HepG2 (cell line): ENCODE measurements around the gene C16orf87. TPM values are rescaled to one million over a fixed set of nuclear protein-coding genes. Genes with fewer than 3 reads are reported as not detected.

Experiments used
- ATAC-seq: fragments of 200-7000 bp; cut with Tn5 transposase; 3 replicates; pipeline ENCODE4 v1.9.1; 2020; ENCODE audit warnings: mild to moderate bottlenecking, moderate library complexity
- BruUV-seq: library from RNA; stranded (reverse); fragments of 400-500 nt; replicated peaks from 2 replicates; lab custom pipeline; 2021; lab: Mats Ljungman, UMichigan
- CTCF ChIA-PET: fragments of 300-600 bp; formaldehyde crosslinking; extraction: SDS; loops from one replicate; lab custom pipeline; 2021; ENCODE audit warnings: low total read pairs, inconsistent platforms, low intra/inter-chr PET ratio; lab: Yijun Ruan, JAX
- POLR2A ChIA-PET: fragments of 350-600 bp; sonication (Branson Sonifier 250); formaldehyde crosslinking; loops from one replicate; lab custom pipeline; 2020; ENCODE audit warnings: antibody characterized with exemption, inconsistent platforms; lab: Yijun Ruan, JAX
- DNase-seq: peaks from one replicate; pipeline ENCODE4 v3.0.0-alpha.2; 2015; ENCODE audit warnings: low spot score
- FAIRE-seq: peaks from 3 replicates; lab custom pipeline; 2011; peaks lifted over from hg19 to GRCh38; lab: Jason Lieb, UNC
- H2AFZ ChIP-seq: one replicate; pipeline ENCODE4 v1.6.1; 2011; ENCODE audit warnings: low read length, inconsistent platforms
- H3K27ac ChIP-seq: fragments of 300-600 bp; 3 replicates; pipeline ENCODE4 v1.8.0; 2011; ENCODE audit warnings: mixed run types, mild to moderate bottlenecking, mixed read lengths, low read length, inconsistent platforms; ENCODE audit not compliant: insufficient read depth; ENCODE audit errors: extremely low read length
- H3K27me3 ChIP-seq, 2 experiments: fragments of 200-600 bp in 1 of 2; 2 replicates in 1 of 2; 3 replicates in 1 of 2; pipeline versions ENCODE4 v1.6.0 to v1.8.0; 2011; ENCODE audit warnings: low read length in 2 of 2, mild to moderate bottlenecking in 2 of 2, moderate library complexity in 2 of 2, inconsistent platforms in 1 of 2; ENCODE audit not compliant: insufficient read depth in 2 of 2, control insufficient read depth in 1 of 2
- H3K36me3 ChIP-seq, 2 experiments: fragments of 200-600 bp in 1 of 2; replicated peaks in 1 of 2; 2 replicates in 1 of 2; 3 replicates in 1 of 2; pipeline versions ENCODE4 v1.5.1 to v1.8.0; 2011; ENCODE audit warnings: low read length in 2 of 2, inconsistent platforms in 1 of 2; ENCODE audit not compliant: insufficient read depth in 2 of 2, control insufficient read depth in 1 of 2
- H3K4me1 ChIP-seq: 2 replicates; pipeline ENCODE4 v1.5.1; 2012; ENCODE audit warnings: low read length, inconsistent platforms; ENCODE audit not compliant: insufficient read depth
- H3K4me2 ChIP-seq: 2 replicates; pipeline ENCODE4 v1.6.0; 2011; ENCODE audit warnings: low read depth, low read length, inconsistent platforms
- H3K4me3 ChIP-seq, 3 experiments: fragments of 200-600 bp in 1 of 3; sonication (generic), shearing (Covaris generic) in 1 of 3; replicated peaks in 1 of 3; 2 replicates each; pipeline ENCODE4 v1.5.1; 2011 to 2016; ENCODE audit warnings: low read length in 3 of 3, inconsistent platforms in 2 of 3, low read depth in 2 of 3, mild to moderate bottlenecking in 2 of 3, control low read depth in 1 of 3, mixed read lengths in 1 of 3; ENCODE audit not compliant: insufficient read depth in 1 of 3
- H3K79me2 ChIP-seq: one replicate; pipeline ENCODE4 v1.6.1; 2011; ENCODE audit warnings: low read length, inconsistent platforms; ENCODE audit not compliant: insufficient read depth
- H3K9ac ChIP-seq: 2 replicates; pipeline ENCODE4 v1.6.0; 2011; ENCODE audit warnings: mild to moderate bottlenecking, low read depth, low read length, inconsistent platforms; ENCODE audit not compliant: insufficient read depth
- H3K9me3 ChIP-seq: 2 replicates; pipeline ENCODE4 v1.5.1; 2012; ENCODE audit warnings: mild to moderate bottlenecking, low read length
- H4K20me1 ChIP-seq: 2 replicates; pipeline ENCODE4 v1.6.0; 2011; ENCODE audit warnings: inconsistent platforms, mild to moderate bottlenecking, low read length, moderate library complexity; ENCODE audit not compliant: insufficient read depth
- KLF11 ChIP-seq: IDR thresholded peaks from 2 replicates; pipeline ENCODE4 v1.6.1; 2016; ENCODE audit warnings: missing compliant biosample characterization
- RAD21 ChIP-seq: fragments of 450-650 bp; formaldehyde crosslinking; IDR thresholded peaks from 2 replicates; pipeline ENCODE4 v1.5.0; 2020; ENCODE audit warnings: mild to moderate bottlenecking
- SIX1 ChIP-seq: sonication (generic); formaldehyde crosslinking; IDR thresholded peaks from 2 replicates; pipeline ENCODE4 v1.4.0; 2020; ENCODE audit warnings: missing genetic modification reagents, borderline replicate concordance
- WGBS: methylation state at CpG from one replicate; pipeline ENCODE4 v1.1.6; 2017; ENCODE audit warnings: low lambda C conversion rate; 5-methylcytosine and 5-hydroxymethylcytosine counted together
- in situ Hi-C: cut with HindIII; loops from 2 replicates; pipeline ENCODE4 v1.10.0; 2017; ENCODE audit warnings: low pct_unique_long_range_greater_than_20kb; ENCODE audit not compliant: extremely low pct_ligation_motif_present
- intact Hi-C: fragments of 100-400 bp; cut with micrococcal nuclease; formaldehyde crosslinking; loops from one replicate; pipeline ENCODE4 v1.10.0; 2022; ENCODE audit not compliant: unreplicated experiment
- polyA plus RNA-seq, 8 experiments: library from polyadenylated mRNA; depleted of rRNA in 3 of 8; stranded (reverse) in 7 of 8; unstranded in 1 of 8; fragments of >200 nt; fragmentation: Illumina TruSeq in 4 of 8; extraction: Trizol in 4 of 8; gene quantifications; 2 replicates each; pipeline versions ENCODE4 v1.2.1 to v1.2.3, GENCODE V29; 2011 to 2016; ENCODE audit warnings: low read depth in 4 of 8, missing spikeins in 1 of 8, mixed read lengths in 1 of 8; ENCODE audit not compliant: insufficient read depth in 1 of 8
- total RNA-seq, 5 experiments: library from RNA; depleted of rRNA; stranded (reverse); fragments of >200 nt; fragmentation: Illumina TruSeq; extraction: Trizol; gene quantifications; 2 replicates each; pipeline ENCODE4 v1.2.3, GENCODE V29; 2016; ENCODE audit warnings: low read depth in 1 of 5
- TF ChIP-seq, protein P1 (sequence below): sonication (generic); formaldehyde crosslinking; IDR thresholded peaks from 2 replicates; pipeline ENCODE4 v1.5.1; 2020; ENCODE audit warnings: mild to moderate bottlenecking, moderate library complexity, missing genetic modification reagents
- TF ChIP-seq, protein P2 (sequence below): sonication (generic); formaldehyde crosslinking; IDR thresholded peaks from 2 replicates; pipeline ENCODE4 v1.5.0; 2020; ENCODE audit warnings: missing genetic modification reagents, mild to moderate bottlenecking, borderline replicate concordance
- TF ChIP-seq, protein P3 (sequence below), 2 experiments: sonication (generic) in 1 of 2; formaldehyde crosslinking in 1 of 2; IDR thresholded peaks; 2 replicates each; pipeline versions ENCODE4 v1.4.0 to v1.6.1; 2016 to 2020; ENCODE audit warnings: borderline replicate concordance in 1 of 2, low read depth in 1 of 2, mild to moderate bottlenecking in 1 of 2, missing genetic modification reagents in 1 of 2
- TF ChIP-seq, protein P4 (sequence below): IDR thresholded peaks from 2 replicates; pipeline ENCODE4 v1.4.0; 2020; ENCODE audit warnings: mild to moderate bottlenecking, missing genetic modification reagents

Gene C16orf87
- total and polyA plus RNA-seq, 2 of the 13 experiments (the other 11 are each of a cell fraction or from before 2014, with no cell fraction given): 8.6 to 19.5 TPM

DNA sequence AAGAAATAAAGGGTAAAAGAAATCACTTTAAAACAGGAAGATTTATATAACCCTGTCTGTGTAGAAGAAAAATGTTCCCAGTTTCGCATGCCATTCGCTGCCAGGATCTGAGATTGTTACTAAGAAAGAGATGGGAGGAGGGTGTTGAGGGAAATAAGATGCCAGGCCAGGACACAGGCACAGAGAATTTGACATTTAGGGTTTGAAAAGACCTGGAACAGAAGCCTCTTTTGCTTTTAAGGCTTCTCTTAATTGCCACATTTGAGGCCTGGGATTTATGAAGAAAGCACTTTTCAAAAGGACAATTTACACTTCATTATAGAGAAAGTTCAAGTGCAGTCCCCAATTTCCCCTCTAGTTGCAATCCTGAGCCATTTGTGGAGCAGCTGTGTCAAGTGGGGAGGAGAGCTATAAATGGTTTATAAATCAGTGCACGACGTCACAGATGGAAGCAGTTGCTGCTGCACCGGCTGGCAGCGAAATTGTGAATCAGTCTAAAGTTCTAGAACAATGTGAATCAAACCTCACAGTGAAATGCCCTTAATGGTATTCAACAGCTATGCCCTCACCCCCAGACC, 26.5 kb upstream of the C16orf87 start (continued):
- TF ChIP-seq, protein P1, sequence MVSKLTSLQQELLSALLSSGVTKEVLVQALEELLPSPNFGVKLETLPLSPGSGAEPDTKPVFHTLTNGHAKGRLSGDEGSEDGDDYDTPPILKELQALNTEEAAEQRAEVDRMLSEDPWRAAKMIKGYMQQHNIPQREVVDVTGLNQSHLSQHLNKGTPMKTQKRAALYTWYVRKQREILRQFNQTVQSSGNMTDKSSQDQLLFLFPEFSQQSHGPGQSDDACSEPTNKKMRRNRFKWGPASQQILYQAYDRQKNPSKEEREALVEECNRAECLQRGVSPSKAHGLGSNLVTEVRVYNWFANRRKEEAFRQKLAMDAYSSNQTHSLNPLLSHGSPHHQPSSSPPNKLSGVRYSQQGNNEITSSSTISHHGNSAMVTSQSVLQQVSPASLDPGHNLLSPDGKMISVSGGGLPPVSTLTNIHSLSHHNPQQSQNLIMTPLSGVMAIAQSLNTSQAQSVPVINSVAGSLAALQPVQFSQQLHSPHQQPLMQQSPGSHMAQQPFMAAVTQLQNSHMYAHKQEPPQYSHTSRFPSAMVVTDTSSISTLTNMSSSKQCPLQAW (CRISPR knock-in tag): no peak
- TF ChIP-seq, protein P2, sequence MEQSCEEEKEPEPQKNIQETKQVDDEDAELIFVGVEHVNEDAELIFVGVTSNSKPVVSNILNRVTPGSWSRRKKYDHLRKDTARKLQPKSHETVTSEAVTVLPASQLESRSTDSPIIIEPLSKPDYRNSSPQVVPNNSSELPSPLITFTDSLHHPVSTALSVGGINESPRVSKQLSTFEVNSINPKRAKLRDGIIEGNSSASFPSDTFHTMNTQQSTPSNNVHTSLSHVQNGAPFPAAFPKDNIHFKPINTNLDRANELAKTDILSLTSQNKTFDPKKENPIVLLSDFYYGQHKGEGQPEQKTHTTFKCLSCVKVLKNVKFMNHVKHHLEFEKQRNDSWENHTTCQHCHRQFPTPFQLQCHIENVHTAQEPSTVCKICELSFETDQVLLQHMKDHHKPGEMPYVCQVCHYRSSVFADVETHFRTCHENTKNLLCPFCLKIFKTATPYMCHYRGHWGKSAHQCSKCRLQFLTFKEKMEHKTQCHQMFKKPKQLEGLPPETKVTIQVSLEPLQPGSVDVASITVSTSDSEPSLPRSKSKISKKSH (CRISPR knock-in tag): no peak
- TF ChIP-seq KLF11 (CRISPR knock-in tag) (no peak), RAD21 (CRISPR knock-in tag) (peak; percentile 68), SIX1 (CRISPR knock-in tag) (no peak)

DNA sequence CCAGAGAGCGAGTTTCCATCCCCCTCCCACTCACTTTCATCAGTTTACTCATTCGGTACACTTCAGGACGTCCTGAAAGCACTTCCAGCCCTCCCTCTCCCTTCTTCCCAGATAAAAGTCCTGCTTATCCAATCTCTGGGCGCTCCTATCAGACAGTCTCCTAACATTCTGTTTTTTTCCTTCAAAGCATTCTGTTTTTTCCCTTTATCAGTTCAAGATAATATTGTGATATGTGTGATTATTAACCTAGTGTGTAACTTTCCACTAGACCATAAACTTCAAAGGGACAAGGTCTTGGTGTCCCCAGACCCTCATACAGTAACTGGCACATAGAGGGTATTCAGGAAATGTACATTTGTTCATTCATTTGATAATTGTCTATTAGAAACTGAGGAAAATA, 24.4 kb upstream of the C16orf87 start:
- Histone ChIP-seq H3K27me3 (no peaks in the 10 kb centered on the region), H3K4me1 (peaks cover 86% of the 10 kb centered on the region), H2AFZ (no peak overlapping the region), H3K79me2 (no peaks in the 10 kb centered on the region), H3K27ac (peak overlapping the region; percentile 19), H4K20me1 (no peaks in the 10 kb centered on the region), H3K36me3 (no peaks in the 10 kb centered on the region), H3K4me3 (no peak overlapping the region), H3K9ac (no peak overlapping the region), H3K4me2 (peak overlapping the region; percentile 52), H3K9me3 (no peaks in the 10 kb centered on the region)
- DNase-seq: peak; percentile 71
- whole genome bisulfite sequencing: 11% methylated on average over 4 of the region's 4 CpGs
- ATAC-seq: no peak
- no peak for FAIRE-seq
- POLR2A ChIA-PET: interaction anchor here (1.7 to 2.2 kb wide), 4 partner anchors 9 to 52 kb away, joined by 5 to 21 read pairs (median 17); partner anchors contain the start of gene GPT2
- intact Hi-C loops: loop anchor here (2.0 kb wide), 2 partner anchors 31 to 63 kb away; no protein-coding TSS in a partner anchor
- CTCF ChIA-PET: interaction anchor here (1.0 to 5.4 kb wide), 3 partner anchors 53 to 74 kb away, joined by 3 to 35 read pairs (median 10); no protein-coding TSS in a partner anchor
- no TSS peak for BruUV-seq
- in situ Hi-C loops: loop anchor here (5.0 kb wide), 1 partner anchor 52 kb away; no protein-coding TSS in a partner anchor
- TF ChIP-seq, protein P3, sequence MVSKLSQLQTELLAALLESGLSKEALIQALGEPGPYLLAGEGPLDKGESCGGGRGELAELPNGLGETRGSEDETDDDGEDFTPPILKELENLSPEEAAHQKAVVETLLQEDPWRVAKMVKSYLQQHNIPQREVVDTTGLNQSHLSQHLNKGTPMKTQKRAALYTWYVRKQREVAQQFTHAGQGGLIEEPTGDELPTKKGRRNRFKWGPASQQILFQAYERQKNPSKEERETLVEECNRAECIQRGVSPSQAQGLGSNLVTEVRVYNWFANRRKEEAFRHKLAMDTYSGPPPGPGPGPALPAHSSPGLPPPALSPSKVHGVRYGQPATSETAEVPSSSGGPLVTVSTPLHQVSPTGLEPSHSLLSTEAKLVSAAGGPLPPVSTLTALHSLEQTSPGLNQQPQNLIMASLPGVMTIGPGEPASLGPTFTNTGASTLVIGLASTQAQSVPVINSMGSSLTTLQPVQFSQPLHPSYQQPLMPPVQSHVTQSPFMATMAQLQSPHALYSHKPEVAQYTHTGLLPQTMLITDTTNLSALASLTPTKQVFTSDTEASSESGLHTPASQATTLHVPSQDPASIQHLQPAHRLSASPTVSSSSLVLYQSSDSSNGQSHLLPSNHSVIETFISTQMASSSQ (IDR thresholded peaks at IDR 0.05; ENCODE audit: low read depth): peak; percentile 72
- TF ChIP-seq, protein P3 (CRISPR knock-in tag; IDR thresholded peaks at IDR 0.05; ENCODE audit: borderline replicate concordance): peak; percentile 86; the same call in 1 of the 2 replicates
- TF ChIP-seq, protein P4, sequence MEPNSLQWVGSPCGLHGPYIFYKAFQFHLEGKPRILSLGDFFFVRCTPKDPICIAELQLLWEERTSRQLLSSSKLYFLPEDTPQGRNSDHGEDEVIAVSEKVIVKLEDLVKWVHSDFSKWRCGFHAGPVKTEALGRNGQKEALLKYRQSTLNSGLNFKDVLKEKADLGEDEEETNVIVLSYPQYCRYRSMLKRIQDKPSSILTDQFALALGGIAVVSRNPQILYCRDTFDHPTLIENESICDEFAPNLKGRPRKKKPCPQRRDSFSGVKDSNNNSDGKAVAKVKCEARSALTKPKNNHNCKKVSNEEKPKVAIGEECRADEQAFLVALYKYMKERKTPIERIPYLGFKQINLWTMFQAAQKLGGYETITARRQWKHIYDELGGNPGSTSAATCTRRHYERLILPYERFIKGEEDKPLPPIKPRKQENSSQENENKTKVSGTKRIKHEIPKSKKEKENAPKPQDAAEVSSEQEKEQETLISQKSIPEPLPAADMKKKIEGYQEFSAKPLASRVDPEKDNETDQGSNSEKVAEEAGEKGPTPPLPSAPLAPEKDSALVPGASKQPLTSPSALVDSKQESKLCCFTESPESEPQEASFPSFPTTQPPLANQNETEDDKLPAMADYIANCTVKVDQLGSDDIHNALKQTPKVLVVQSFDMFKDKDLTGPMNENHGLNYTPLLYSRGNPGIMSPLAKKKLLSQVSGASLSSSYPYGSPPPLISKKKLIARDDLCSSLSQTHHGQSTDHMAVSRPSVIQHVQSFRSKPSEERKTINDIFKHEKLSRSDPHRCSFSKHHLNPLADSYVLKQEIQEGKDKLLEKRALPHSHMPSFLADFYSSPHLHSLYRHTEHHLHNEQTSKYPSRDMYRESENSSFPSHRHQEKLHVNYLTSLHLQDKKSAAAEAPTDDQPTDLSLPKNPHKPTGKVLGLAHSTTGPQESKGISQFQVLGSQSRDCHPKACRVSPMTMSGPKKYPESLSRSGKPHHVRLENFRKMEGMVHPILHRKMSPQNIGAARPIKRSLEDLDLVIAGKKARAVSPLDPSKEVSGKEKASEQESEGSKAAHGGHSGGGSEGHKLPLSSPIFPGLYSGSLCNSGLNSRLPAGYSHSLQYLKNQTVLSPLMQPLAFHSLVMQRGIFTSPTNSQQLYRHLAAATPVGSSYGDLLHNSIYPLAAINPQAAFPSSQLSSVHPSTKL (CRISPR knock-in tag): no peak
